HG02885 (cell line): Measurements from ENCODE around the gene S100P.
A peak's percentile ranks its signal among the peaks of the same experiment; 100 is the strongest.
"Not testable (repeated sequence)": the region's sequence is repeated elsewhere in the genome, so short reads cannot be mapped to it uniquely, and the experiment has no call there.

ENCODE experiments used
- ATAC-seq: cut with Tn5 transposase; IDR thresholded peaks from one replicate; pipeline ENCODE4 v1.9.1; 2021; ENCODE audit warnings: mild to moderate bottlenecking; ENCODE audit not compliant: unreplicated experiment, poor library complexity

S100P gene

DNA sequence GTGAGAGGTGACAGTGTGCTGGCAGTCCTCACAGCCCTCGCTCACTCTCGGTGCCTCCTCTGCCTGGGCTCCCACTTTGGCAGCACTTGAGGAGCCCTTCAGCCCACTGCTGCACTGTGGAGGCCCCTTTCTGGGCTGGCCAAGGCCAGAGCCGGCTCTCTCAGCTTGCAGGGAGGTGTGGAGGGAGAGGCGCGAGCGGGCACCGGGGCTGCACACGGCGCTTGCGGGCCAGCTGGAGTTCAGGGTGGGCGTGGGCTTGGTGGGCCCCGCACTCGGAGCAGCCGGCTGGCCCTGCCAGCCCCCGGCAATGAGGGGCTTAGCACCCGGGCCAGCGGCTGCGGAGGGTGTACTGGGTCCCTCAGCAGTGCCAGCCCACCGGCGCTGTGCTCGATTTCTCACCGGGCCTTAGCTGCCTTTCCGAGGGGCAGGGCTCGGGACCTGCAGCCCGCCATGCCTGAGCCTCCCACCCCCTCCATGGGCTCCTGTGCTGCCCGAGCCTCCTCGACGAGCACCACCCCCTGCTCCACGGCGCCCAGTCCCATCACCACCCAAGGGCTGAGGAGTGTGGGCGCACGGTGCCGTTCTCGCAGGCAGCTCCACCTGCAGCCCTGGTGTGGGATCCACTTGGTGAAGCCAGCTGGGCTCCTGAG, 21.0 kb upstream of the S100P start:
- ATAC-seq = not testable (repeated sequence)

DNA sequence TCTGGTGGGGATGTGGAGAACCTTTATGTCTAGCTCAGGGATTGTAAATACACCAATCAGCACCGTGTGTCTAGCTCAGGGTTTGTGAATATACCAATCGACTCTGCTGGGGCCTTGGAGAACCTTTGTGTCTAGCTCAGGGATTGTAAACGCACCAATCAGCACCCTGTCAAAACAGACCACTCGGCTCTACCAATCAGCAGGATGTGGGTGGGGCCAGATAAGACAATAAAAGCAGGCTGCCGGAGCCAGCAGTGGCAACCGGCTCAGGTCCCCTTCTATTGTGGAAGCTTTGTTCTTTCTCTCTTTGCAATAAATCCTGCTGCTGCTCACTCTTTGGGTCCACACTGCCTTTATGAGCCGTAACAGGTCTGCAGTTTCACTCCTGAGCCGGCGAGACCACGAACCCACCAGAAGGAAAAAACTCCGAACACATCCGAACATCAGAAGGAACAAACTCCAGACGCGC, 20.5 kb upstream of the S100P start:
- not testable (repeated sequence) for ATAC-seq

DNA sequence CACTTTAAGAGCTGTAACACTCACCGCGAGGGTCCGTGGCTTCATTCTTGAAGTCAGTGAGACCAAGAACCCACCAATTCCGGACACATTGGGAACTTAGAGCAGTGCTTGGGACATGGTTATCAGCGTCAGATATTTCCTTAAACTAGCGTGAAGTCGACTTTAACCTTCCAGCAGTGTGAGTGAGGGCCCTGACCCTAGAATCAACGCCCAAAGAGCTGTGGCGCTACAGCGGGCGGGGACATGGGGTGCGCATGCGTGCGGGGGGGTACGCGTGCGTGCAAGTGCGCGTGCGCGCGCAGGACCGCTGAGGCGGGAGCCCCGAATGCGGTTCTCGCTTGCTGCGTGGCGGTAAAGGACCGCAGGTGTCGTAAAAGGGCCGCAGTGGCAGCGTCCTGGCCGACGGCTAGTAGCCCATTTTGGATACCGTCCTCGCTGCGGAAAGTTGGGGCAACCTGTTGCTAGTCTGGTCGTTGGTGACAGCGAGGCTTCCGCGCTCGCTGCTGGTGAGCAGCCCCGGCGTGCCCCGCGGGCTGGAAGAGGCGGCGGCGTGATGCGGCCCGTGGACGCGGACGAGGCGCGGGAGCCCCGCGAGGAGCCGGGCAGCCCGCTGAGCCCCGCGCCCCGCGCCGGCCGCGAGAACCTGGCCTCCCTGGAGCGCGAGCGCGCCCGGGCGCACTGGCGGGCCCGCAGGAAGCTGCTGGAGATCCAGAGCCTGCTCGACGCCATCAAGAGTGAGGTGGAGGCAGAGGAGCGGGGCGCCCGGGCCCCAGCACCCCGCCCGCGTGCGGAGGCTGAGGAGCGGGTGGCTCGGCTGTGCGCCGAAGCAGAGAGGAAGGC, 19.8 kb upstream of the S100P start:
- peak; percentile 80 for ATAC-seq

DNA sequence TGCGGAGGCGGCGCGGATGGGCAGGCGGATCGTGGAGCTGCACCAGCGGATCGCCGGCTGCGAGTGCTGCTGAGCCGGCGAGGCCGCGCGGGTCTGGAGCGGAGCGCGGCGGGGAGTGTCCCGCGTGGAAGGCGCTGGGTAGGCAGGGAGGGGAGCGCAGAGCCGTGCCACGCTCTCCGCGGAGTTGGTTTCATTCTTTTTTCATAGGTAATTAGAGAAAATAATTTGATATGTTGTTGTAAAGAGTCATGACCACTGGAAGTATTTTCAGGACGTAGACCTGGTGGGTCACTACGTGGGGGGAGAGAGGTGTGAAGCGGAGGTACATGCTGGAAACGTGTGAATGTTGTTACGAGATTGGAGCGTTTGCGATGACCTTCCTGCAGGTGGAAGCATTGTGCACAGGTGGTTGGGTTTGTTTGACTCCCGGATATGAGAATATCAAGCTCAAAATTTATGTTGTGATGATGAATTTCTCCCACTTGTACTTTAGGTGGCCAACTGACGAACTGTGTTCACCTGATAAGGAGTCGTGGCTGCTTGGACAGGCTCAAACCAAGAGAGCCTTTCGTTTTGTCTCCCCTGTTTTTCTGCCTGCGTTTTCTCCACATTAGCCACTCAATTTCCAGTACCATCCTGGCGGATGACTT, 19.1 kb upstream of the S100P start:
- peak; percentile 46 for ATAC-seq

DNA sequence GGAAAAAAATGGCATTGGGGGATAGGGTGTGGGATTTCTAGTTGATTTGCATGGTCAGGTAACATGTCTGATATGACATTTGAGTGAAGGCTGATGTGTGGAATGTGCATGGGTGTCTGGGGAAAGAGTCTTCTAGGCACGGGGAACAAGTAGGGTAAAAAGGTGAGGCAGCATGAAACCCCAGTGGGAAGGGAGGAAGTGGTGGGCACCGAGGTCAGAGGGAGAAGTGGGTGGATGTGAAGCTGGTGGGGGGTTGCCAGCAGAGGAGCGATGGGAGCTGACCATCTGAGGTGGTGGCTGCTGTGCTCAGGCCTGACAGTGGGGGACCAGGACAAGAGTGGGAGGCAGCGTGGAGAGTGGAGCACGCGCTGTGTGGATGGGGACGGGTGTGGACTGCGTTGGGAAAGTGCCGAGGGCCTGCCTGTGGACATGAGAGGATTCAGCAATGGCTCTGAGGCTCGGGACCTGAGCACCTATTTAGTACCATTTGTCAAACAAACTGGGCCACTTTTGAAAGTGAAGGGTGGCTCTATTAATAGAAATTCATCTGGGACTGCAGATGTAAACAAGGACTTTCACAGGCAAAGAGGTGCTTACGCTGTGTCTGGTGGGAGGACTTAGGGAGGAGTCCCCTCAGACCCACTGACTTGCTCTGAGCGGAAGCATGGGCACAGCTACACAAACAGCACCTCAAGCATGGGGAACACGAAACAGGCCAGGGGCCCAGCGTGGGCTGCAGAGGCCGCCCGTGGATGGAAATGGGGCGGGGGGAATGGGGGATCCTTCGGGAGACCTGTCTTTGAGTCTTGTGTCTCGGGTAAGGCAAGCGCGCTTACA, 16.7 kb upstream of the S100P start:
- ATAC-seq = no peak

DNA sequence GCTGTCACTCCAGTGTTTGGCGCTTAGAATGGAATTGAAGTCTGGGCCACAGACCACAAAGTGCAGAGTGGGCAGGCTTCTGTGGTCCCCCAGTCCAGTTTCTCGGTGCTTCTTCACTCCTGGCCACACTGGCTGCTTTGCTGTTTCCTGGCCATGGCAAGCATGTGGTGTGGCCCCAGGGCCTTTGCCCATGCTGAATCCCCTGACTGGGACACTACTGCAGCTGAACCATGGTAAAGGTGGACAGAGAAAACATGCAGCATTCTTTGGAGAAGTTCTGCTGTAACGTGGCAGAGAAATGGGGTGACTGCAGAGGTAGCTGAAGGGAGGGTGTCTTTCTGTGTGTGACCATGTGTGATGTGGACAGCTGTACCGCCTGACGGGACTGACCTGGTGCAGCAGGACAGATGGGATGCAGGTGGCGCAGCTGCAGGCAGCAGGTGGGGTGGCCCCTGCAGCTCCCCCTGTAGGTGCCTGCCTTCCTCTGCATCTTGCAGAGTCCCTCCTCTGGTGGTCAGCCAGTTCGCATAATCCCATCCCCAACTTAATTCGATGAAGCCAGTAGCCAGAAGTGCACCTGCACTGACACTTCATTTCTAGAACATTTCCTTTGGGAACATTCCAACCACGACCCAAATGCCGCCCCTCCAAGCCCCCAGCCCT, 13.2 kb upstream of the S100P start:
- no peak for ATAC-seq

DNA sequence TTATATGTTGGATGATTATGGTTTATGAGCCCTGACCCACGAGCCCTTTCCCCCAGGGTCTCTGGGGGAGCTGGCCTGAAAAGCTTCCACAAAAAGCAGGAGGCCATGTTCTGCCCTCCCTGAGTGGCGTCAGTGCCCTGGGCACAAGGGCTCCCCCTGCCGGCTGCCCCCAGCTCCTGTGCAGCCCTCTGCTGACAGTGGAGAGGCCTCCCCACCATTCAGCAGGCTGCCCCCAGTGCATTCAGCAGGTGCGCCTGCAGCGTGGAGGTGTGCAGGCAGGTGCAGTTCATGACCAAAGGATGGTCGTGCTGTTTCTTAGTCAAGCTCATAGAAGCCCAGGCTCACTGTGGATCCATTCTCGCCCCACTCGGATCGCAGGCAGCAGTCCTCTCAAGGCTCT, 12.5 kb upstream of the S100P start:
- no peak for ATAC-seq

DNA sequence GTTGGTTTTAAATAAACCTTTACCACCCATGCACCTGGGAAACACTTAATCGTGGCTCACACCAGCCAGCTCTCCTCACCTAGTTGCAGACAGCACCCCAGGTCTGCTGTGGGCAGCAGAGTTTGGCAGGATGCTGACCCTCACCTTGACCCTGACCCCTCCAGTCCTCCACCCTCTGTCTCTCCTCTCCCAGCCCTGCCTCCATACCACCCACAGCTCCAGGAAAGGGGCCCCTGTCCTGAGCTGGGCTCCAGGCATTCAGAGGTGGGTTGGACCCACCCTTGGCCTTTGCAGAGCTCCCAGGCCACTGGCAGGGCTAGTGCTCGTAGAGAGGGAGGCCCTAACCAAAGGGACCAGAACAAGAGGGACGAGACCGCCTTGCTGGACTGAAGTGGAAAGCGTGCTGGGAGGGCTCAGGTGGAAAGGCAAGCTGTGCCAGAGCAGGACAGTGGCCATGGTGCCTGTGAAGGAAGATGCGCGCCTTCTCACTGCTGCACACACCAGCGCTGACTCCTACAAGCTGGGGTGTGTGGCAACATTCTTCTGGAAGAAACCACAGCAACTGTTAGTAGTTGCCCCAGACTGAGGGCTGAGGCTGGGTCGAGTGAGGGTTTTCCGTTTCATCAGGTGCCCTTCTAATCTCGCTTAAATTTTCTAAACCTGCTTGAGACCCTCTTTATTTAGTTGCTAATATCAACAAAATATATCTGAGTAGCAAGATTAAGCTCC, 10.7 kb upstream of the S100P start:
- no peak for ATAC-seq

DNA sequence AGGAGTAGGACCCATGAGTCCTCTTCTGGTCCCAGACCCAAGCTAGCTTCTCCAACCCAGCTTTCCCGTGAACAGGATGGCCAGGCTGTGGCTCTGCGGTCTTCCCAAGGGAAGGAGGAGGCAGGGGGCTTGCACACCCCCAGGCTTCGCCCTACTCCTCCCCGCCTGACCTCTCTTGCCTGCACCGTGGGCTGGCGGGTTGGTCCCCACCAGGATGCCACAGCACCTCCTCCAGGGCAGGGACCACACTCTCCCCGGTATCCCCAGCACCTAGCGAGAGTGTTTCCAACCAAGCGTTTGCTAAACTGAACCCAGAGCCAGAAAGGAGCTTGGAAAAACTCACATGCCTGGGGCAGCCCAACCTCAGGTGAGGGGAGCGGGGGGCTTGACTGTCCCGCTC, 9.0 kb upstream of the S100P start:
- ATAC-seq = no peak

DNA sequence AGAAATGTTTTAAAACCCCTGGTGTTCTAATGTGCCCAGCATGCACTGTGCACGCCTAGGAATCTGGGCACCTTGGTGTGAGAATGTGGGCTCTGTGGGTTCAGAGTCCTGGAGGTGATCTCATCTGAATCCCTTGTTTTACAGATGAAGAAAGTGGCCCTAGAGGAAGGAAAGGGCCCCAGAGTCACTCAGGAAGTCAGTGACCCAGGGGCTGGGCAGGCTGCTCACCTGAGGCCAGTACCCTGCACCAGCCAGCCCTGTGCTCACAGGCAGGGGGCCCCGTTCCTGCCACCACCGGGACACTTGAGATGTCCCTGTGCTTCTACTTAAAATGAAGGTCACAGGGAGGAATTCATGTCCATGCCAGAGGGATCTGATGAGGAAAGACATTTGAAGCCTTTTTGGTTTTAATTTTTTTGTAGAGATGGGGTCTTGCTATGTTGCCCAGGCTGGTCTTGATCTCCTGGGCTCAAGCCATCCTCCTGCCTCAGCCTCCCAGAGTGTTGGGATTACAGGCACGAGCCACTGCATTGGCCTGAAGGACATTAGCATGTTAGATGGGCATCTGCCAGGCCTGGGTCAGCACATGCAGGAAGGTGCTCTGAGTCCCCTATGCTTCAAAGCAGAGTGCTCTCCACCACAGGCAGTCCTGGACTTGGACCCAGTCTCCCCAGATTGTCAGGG, 7.4 kb upstream of the S100P start:
- ATAC-seq = no peak

DNA sequence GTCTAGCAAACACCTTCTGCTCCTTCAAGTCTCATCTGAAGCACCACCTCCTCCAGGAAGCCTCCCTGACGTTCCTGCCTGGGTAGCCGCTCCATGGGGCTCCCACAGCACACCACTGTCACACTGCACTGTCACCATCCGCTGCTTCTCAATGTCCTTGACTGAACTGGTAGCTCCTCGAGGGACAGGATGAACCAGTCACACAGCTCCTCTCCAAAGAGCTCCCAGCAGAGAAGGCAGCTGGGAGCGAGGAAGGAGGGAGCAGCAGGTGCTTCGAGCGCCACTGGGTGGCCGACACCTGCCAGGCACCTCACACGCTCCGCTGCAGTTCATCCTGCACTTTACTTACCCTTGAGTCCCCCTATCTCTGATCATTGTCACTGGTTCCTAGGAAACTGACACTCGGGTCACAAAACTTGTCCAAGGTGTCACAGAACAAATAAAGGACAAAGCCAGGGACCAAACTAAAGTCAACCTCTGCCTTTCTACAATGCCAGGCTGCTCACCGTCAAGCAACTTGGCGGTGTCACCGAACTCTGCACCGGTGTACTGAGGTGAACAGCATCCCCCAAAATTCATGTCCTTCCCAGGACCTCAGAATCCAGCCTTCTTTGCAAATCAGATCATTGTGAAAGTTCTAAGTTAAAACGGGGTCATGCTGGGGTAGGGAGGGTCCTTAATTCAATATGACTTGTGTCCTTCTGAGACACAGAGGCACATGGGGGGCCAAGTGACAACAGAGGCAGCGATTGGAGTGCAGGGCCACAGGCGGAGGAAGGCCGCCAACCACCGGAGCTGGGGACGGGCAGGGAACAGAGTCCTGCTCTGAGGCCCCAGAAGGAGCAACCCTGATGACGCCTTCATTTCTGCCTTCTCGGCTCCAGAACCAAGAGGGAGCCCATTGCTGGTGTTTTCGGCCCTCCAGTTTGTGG, 5.5 kb upstream of the S100P start:
- ATAC-seq = no peak

DNA sequence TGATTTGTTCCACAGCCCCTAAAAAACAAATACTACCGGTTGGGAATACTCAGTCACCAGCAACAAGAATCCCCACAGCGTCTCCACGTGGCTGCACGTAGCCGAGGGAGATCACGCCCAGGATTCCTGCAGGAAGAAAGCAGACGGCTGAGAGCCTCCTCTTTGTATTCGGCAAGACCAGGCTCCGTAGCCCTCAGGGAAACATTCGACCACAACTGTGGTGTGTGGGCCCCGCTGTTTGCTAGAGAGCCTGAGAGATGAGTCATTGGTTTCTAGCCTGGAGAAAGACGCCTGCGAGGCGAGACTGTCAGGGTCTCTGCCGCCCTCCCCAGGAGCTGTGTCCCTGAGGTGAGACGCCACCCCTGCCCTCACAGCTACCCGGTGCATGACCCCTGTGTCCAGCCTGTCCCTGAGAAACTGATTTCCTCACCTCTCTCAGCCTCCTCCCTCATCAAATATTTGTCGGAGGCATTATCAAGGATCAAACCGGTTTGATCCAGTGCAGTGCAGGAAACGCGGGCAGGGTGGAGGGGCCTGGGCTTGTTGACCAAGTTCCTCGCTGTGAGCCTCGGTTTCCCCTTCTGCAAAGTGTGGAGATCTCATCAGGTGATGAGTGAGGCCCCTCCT, 4.7 kb upstream of the S100P start:
- peak; percentile 92 for ATAC-seq

DNA sequence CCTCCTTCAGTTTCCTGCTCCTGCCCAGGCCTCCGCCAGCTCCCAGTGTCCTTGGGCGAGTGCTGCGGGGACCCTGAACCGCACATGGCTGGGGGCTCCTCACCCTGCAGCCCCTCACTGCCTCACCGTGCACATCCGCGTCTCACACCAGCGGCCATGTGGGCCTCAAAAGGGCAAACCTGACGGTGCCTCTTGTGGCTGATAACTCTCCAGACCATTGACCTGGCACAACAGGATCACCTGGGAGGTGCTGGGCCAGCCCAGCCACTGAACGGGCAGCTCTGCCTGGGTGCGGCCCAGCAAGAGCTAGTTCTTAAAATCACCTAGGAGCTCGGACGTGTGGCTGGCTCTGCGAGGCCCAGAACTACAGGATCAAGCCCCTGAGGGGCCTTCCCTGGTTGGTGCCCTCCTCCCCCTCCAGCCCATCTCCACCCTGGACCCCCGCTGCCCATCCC, 4.1 kb upstream of the S100P start:
- ATAC-seq = no peak

DNA sequence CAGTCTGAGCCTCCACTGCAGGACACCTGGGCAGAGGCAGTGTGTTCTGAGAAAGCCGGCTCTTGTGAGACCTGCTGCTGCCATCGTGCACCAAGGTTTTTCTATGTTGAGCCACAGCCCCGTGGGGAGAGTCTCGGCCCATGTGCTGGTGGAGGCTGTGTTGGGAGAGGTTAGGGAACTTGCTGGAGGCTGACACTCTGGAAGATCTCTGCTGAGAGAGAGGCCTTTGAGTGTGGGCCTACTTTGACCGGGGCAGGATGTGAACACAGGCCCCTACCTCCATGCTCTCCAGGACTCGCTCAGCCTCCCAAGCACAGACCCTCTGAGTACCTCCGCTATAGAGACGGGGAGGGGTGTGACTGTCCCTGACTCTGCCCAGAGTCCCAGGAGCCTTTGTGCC, 1.3 kb upstream of the S100P start:
- ATAC-seq = no peak

DNA sequence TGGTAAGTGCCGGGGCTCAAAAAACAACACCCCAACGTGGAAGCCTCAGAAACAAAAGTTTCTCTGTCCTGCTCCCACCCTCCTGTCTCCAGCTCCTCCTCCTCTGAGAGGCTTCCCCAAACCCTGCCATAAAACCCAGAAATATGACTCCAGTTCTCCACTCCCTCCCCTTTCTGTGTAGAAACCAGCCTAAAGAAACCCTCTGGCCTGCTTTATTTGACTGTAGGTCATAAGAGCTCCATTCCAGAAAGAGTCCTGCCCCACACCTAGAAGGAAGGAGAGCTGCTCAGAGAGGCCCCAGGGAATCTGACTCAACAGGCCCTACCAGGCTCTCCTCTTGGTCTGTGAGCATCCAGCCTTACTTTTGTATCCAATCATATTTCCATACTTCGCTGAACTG, 872 bp upstream of the S100P start:
- ATAC-seq = no peak

DNA sequence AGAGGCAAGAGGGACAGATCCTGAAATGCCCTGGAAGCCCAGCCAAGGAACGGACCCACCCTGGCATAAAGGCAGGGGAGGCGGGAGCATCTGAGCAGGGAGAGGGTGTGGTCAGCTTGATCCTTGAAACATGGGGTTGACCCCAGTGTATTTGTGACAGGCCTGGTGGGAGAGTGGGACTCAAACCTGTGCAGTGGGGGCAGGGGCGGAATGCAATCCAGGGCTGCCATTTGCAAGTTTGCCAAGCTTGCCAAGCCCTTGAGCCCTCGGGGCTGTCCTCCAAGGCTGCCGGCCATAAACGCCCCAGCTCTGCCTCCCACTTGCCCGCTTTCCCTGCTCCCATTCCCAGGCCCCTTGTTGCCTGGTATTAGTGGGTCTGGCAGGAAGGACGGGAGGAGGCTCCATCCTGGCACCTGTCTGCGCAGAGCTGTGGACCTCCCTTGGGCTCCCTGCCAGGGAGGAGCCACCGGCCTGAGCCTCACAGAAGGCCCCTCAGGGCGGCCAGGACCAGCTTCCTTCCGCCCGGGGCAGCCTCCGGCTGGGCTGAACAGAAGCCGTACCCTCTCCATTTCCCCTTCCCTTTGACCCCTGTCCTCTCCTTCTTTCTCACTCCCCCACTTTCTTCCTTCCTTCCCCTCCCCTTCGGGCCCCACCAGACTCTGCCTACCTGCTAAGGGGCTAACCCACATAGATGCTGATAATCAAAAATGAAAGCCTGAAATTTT, 661 bp downstream of the S100P start:
- no peak for ATAC-seq
